SK-N-SH (cell line): Measurements from ENCODE around the gene C12orf56.

Source experiments
- CHD2 ChIP-seq: fragments of 150-350 bp; IDR thresholded peaks from 2 replicates; pipeline ENCODE4 v1.6.1; 2018; ENCODE audit warnings: low read length; ENCODE audit not compliant: partially characterized antibody
- EP300 ChIP-seq, 2 experiments: IDR thresholded peaks; 2 replicates each; pipeline versions ENCODE4 v1.4.0 to v1.6.1; 2012; ENCODE audit warnings: borderline replicate concordance in 1 of 2, low read depth in 1 of 2, low read length in 1 of 2
- JUND ChIP-seq: IDR thresholded peaks from 2 replicates; pipeline ENCODE4 v1.4.0; 2012
- MXI1 ChIP-seq: IDR thresholded peaks from 2 replicates; pipeline ENCODE4 v1.6.1; 2012; ENCODE audit warnings: mild to moderate bottlenecking, low read depth, low read length, improper control_type of control experiment
- NRF1 ChIP-seq: IDR thresholded peaks from 2 replicates; pipeline ENCODE4 v1.6.1; 2012; ENCODE audit warnings: low read depth, mild to moderate bottlenecking, low read length
- POLR2AphosphoS5 ChIP-seq: IDR thresholded peaks from 2 replicates; pipeline ENCODE4 v1.6.1; 2012; ENCODE audit warnings: low read depth, low read length
- RCOR1 ChIP-seq: fragments of 150-350 bp; IDR thresholded peaks from 2 replicates; pipeline ENCODE4 v1.6.1; 2017; ENCODE audit warnings: antibody characterized with exemption, low read length
- RFX5 ChIP-seq: IDR thresholded peaks from 2 replicates; pipeline ENCODE4 v1.6.1; 2012; ENCODE audit warnings: mild to moderate bottlenecking, improper control_type of control experiment, low read length
- SIN3A ChIP-seq: IDR thresholded peaks from 2 replicates; pipeline ENCODE4 v1.6.1; 2012; ENCODE audit warnings: low read depth, mild to moderate bottlenecking, low read length, moderate library complexity, borderline replicate concordance
- TF ChIP-seq, protein P1 (sequence below): fragments of 200-600 bp; sonication (generic); IDR thresholded peaks from 2 replicates; pipeline ENCODE4 v1.6.1; 2017; ENCODE audit warnings: antibody characterized with exemption, mild to moderate bottlenecking, moderate library complexity
- TF ChIP-seq, protein P2 (sequence below): fragments of 150-350 bp; IDR thresholded peaks from 2 replicates; pipeline ENCODE4 v1.6.1; 2017; ENCODE audit warnings: antibody characterized with exemption, low read length, low read depth, borderline replicate concordance
- TF ChIP-seq, protein P3 (sequence below): IDR thresholded peaks from 2 replicates; pipeline ENCODE4 v1.4.0; 2012; ENCODE audit warnings: low read depth, borderline replicate concordance
- TF ChIP-seq, protein P4 (sequence below): IDR thresholded peaks from 2 replicates; pipeline ENCODE4 v1.4.0; 2012; ENCODE audit warnings: low read depth

DNA sequence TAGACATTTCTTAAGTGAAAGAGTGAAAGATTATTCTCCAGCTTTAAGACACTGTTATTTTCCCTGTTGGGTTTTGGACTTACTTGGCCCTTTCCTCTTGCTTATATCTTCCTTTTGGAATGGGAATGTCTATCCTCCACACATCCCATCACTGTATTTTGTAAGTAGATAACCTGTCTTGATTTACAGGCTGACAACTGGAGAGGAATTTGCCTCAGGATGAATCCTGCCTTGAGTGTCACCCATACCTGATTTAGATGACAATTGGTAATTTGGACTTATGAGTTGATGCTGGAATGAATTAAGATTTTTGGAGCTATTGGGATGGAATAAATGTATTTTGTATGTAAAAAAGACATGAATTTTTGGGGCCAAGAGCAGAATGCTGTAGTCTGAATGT, 94.3 kb downstream of the C12orf56 start:
- TF ChIP-seq, protein P1, sequence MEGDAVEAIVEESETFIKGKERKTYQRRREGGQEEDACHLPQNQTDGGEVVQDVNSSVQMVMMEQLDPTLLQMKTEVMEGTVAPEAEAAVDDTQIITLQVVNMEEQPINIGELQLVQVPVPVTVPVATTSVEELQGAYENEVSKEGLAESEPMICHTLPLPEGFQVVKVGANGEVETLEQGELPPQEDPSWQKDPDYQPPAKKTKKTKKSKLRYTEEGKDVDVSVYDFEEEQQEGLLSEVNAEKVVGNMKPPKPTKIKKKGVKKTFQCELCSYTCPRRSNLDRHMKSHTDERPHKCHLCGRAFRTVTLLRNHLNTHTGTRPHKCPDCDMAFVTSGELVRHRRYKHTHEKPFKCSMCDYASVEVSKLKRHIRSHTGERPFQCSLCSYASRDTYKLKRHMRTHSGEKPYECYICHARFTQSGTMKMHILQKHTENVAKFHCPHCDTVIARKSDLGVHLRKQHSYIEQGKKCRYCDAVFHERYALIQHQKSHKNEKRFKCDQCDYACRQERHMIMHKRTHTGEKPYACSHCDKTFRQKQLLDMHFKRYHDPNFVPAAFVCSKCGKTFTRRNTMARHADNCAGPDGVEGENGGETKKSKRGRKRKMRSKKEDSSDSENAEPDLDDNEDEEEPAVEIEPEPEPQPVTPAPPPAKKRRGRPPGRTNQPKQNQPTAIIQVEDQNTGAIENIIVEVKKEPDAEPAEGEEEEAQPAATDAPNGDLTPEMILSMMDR: no peak
- no peak for TF ChIP-seq SIN3A
- TF ChIP-seq, protein P2, sequence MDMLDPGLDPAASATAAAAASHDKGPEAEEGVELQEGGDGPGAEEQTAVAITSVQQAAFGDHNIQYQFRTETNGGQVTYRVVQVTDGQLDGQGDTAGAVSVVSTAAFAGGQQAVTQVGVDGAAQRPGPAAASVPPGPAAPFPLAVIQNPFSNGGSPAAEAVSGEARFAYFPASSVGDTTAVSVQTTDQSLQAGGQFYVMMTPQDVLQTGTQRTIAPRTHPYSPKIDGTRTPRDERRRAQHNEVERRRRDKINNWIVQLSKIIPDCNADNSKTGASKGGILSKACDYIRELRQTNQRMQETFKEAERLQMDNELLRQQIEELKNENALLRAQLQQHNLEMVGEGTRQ: no peak
- no peak for TF ChIP-seq POLR2AphosphoS5
- TF ChIP-seq, protein P3, sequence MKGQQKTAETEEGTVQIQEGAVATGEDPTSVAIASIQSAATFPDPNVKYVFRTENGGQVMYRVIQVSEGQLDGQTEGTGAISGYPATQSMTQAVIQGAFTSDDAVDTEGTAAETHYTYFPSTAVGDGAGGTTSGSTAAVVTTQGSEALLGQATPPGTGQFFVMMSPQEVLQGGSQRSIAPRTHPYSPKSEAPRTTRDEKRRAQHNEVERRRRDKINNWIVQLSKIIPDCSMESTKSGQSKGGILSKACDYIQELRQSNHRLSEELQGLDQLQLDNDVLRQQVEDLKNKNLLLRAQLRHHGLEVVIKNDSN: no peak
- TF ChIP-seq NRF1: no peak
- TF ChIP-seq, protein P4, sequence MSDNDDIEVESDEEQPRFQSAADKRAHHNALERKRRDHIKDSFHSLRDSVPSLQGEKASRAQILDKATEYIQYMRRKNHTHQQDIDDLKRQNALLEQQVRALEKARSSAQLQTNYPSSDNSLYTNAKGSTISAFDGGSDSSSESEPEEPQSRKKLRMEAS: no peak
- no peak for TF ChIP-seq JUND
- TF ChIP-seq RCOR1: no peak
- no peak for TF ChIP-seq RFX5
- TF ChIP-seq MXI1: no peak
- no peak for TF ChIP-seq CHD2
- no peak for TF ChIP-seq EP300 (IDR thresholded peaks at IDR 0.05; ENCODE audit: borderline replicate concordance in 1 of 2, low read depth in 1 of 2, low read length in 1 of 2)
